Choroid plexus epithelial cell (primary cell): ENCODE data around the gene PLXDC2.

Experiments used
- DNase-seq: peaks from one replicate; pipeline ENCODE4 v3.0.0-alpha.2; 2010; ENCODE audit warnings: low read depth
- H3K4me3 ChIP-seq: 2 replicates; pipeline ENCODE4 v1.5.1; 2011; ENCODE audit warnings: low read depth, mild to moderate bottlenecking, control low read depth, low read length, moderate library complexity
- TF ChIP-seq, protein P1 (sequence below): conservative IDR thresholded peaks from 2 replicates; pipeline ENCODE4 v1.5.1; 2011; ENCODE audit warnings: low read depth, mild to moderate bottlenecking, control low read depth, inconsistent platforms, low read length, moderate library complexity

PLXDC2 gene

DNA sequence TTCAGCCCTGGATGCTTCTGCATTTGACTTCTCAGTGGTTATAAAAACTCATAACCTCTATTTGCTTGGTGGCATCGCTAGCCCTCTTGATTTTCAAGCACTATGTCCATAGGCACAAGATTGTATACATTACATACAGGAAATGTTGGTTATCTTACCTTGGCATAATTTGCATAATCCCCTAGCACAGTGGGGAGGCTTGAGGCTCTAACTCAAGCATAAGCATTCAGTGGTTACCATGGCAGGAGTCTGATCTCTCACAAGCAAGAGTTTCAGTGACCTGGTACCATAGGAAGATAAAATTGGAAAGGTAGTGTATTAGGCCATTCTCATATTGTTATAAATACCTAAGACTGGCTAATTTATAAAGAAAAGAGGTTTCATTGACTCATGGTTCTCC is 121.8 kb downstream of the PLXDC2 start:
- no peak for DNase-seq
- no peak overlapping the region for H3K4me3 ChIP-seq
- TF ChIP-seq, protein P1, sequence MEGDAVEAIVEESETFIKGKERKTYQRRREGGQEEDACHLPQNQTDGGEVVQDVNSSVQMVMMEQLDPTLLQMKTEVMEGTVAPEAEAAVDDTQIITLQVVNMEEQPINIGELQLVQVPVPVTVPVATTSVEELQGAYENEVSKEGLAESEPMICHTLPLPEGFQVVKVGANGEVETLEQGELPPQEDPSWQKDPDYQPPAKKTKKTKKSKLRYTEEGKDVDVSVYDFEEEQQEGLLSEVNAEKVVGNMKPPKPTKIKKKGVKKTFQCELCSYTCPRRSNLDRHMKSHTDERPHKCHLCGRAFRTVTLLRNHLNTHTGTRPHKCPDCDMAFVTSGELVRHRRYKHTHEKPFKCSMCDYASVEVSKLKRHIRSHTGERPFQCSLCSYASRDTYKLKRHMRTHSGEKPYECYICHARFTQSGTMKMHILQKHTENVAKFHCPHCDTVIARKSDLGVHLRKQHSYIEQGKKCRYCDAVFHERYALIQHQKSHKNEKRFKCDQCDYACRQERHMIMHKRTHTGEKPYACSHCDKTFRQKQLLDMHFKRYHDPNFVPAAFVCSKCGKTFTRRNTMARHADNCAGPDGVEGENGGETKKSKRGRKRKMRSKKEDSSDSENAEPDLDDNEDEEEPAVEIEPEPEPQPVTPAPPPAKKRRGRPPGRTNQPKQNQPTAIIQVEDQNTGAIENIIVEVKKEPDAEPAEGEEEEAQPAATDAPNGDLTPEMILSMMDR, result no peak

DNA sequence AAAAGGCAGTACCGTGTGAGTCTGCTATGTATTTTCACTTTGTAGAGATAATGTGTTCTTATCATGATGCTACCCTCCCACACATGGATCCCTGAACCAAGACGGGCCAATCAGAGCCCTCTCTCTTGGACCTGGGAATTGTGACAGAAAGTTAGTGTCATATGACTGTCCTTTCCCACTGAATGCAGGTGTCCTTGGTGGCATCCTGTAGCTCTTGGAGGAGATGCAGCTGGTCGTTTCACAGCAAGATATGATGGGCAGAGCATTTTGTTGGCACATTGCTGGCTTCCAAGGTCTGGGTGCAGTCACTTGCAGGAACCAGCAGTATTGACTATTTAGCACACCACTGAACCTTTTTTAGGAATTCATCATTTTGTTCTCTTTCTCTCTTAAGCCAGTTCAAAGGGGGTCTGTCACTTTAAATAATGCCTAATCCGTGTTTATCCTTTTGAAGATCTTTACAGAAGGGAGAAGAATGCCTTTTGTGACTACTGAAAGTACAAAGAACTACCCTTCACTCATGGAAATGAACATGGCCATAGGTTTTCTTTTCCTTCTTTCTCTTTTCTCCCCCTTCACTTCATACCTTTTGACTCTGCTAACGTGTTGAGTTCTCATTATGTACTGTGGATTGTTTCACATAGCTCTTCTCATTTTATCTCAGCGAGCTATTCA is 125.1 kb downstream of the PLXDC2 start:
- TF ChIP-seq, protein P1, result no peak
- H3K4me3 ChIP-seq, result no peak overlapping the region
- DNase-seq, result no peak

GRCh38 chr10:19944911-19945663 is 128.9 kb downstream of the PLXDC2 start:
- TF ChIP-seq, protein P1, result no peak
- DNase-seq, result no peak
- H3K4me3 ChIP-seq, result no peak overlapping the region

DNA sequence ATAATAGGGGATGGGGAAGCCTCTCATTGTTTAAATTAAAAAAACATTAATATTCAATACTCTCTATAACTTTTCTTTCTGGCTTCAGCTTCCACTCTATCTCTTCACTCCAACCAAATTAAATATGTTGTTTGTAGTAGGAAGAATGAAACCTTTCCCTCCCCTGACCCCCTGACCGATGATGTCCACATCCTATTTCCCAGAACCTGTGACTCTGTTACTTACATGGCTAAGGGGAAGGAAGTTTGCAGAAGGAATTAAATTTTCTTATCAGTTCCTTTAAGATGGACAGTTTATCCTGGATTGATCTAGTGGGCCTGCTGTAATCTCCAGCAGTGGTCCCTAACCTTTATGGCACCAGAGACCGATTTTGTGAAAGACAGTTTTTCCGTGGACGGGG is 130.0 kb downstream of the PLXDC2 start:
- no peak for DNase-seq

DNA sequence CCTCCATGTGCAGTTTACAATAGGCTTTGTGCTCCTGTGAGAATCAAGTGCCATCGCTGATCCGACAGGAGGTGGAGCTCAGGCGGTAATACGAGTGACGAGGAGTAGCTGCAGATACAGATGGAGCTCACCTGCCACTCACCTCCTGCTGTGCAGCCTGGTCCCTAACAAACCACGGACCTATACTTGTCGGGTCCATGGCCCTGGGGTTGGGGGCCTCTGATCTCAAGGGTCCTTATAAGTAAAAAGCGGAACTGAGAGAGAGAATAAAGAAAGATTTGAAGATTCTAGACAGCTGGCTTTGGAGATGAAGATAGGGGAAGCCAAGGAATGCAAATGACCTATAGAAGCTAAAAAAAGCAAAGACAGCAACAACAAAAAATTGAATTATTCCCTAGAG is 130.6 kb downstream of the PLXDC2 start:
- DNase-seq, result no peak
- TF ChIP-seq, protein P1, result no peak
- no peak overlapping the region for H3K4me3 ChIP-seq

More for the DNA sequence above, 130.0 kb downstream of the PLXDC2 start:
- TF ChIP-seq, protein P1, result no peak
- H3K4me3 ChIP-seq, result no peak overlapping the region

DNA sequence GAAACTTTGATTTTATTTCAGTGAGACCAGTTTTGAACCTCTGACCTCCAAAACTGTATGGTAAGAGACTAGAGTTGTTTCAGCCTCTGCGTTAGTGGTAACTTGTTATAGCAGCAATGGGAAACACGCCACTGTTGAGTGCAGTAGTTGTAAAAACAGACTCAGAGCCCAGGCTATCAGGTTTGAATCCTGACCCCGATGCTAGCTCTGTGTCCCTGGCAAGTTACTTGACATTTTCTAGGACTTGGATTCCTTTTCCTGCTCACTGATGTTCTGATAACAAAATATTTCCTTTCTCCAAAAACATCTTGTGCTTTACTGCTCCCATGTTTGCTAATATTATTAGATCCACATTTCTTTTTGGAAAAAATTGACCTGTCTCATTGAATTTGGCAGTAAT is 131.0 kb downstream of the PLXDC2 start:
- TF ChIP-seq, protein P1, result no peak

DNA sequence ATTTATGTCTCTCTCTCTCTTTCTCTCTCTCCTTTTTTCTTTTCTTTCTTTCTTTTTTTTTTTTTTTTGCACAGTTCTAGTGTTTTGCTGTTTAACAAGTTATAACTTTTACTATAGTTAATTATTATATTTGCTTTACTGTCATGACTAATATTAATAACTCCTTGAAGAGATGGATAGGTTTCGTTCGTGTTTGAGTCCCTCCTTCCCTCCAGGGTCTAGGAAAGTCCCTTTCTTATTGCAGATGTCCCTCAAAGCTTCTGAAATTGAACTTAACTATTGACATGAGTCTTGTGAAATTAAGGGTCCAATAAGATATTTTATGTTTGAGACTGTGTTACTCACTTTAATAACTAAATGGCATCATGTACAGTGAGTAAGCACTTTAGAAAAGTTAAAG is 131.4 kb downstream of the PLXDC2 start:
- no peak for DNase-seq
- H3K4me3 ChIP-seq, result no peak overlapping the region
- TF ChIP-seq, protein P1, result no peak

More for the DNA sequence above, 131.0 kb downstream of the PLXDC2 start:
- H3K4me3 ChIP-seq, result no peak overlapping the region
- DNase-seq, result peak; percentile 11
